Ovary (tissue), 3 donors: ENCODE measurements around the gene RPL22.

Experiments used
- EP300 ChIP-seq: sonication (generic); formaldehyde crosslinking; IDR thresholded peaks from one replicate; pipeline ENCODE4 v1.6.1; 2017; ENCODE audit warnings: antibody characterized with exemption
- POLR2A ChIP-seq: fragments of 450-650 bp; IDR thresholded peaks from one replicate; pipeline ENCODE4 v1.6.1; 2017; ENCODE audit warnings: antibody characterized with exemption, mild to moderate bottlenecking, moderate library complexity
- TF ChIP-seq, protein P1 (sequence below), 3 donors: fragments of 450-650 bp in 2 of 3; fragments of 200-600 bp in 1 of 3; IDR thresholded peaks; one replicate each; pipeline versions ENCODE4 v1.5.1 to v1.8.0; 2016 to 2022; ENCODE audit warnings: antibody characterized with exemption in 3 of 3, mild to moderate bottlenecking in 1 of 3
- donor health status: DM: no; HTN: no; CAD: no.

DNA sequence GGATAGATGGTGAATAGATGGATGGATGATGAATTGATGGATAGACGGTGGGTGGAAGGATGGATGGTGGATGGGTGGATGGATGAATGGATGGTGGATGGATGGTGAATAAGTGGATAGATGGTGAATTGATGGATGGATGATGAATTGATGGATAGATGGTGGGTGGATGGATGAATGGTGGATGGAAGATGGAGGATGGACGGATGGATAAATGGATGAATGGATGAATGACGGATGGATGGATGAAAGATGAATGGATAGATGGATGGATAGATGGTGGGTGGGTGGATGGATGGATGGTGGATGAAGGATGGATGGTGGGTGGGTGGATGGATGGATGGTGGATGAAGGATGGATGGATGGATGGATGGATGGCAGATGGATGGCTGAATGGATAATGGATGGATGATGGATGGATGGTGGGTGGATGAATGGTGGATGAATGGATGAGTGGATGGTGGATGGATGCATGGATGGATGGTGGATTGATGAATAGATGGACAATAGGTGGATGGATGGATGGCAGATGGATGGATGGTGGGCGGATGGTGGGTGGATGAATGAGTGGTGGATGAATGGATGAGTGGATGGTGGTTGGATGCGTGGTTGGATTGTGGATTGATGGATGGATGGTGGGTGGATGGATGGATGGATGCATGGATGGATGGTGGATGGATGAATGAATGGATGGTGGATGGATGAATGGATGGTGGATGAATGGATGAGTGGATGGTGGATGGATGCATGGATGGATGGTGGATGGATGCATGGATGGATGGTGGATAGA is 24.6 kb downstream of the RPL22 start:
- TF ChIP-seq, protein P1, sequence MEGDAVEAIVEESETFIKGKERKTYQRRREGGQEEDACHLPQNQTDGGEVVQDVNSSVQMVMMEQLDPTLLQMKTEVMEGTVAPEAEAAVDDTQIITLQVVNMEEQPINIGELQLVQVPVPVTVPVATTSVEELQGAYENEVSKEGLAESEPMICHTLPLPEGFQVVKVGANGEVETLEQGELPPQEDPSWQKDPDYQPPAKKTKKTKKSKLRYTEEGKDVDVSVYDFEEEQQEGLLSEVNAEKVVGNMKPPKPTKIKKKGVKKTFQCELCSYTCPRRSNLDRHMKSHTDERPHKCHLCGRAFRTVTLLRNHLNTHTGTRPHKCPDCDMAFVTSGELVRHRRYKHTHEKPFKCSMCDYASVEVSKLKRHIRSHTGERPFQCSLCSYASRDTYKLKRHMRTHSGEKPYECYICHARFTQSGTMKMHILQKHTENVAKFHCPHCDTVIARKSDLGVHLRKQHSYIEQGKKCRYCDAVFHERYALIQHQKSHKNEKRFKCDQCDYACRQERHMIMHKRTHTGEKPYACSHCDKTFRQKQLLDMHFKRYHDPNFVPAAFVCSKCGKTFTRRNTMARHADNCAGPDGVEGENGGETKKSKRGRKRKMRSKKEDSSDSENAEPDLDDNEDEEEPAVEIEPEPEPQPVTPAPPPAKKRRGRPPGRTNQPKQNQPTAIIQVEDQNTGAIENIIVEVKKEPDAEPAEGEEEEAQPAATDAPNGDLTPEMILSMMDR (IDR thresholded peaks at IDR 0.05): no peak
- TF ChIP-seq EP300: no peak
- no peak for TF ChIP-seq POLR2A
